PC-3 (cell line): Measurements from ENCODE around the gene UGT3A1.

Experiments
- CTCF ChIP-seq: fragments of 300-600 bp; sonication (generic); conservative IDR thresholded peaks from 2 replicates; pipeline ENCODE4 v1.5.1; 2017; ENCODE audit warnings: antibody characterized with exemption, low read depth, mild to moderate bottlenecking, low read length
- EZH2 ChIP-seq: fragments of 300-600 bp; sonication (generic); IDR thresholded peaks from one replicate; pipeline ENCODE4 v1.6.1; 2017; ENCODE audit warnings: antibody characterized with exemption, mild to moderate bottlenecking, low read length; ENCODE audit not compliant: unreplicated experiment
- EZH2phosphoT487 ChIP-seq: fragments of 300-600 bp; sonication (generic); IDR thresholded peaks from 2 replicates; pipeline ENCODE4 v1.6.1; 2018; ENCODE audit warnings: mild to moderate bottlenecking, antibody characterized with exemption, low read length, borderline replicate concordance

- TF ChIP-seq EZH2 = no peak
- TF ChIP-seq CTCF = no peak
- no peak for TF ChIP-seq EZH2phosphoT487
Measured at GRCh38 chr5:36033486-36033885, 42.3 kb upstream of the UGT3A1 start.
